Measurements from ENCODE around the gene ADGRG3. TPM values are rescaled to one million over a fixed set of nuclear protein-coding genes. Genes with fewer than 3 reads are reported as not detected.

ADGRG3 gene
- total RNA-seq, 1 experiment from 2014 or later, result not detected

DNA sequence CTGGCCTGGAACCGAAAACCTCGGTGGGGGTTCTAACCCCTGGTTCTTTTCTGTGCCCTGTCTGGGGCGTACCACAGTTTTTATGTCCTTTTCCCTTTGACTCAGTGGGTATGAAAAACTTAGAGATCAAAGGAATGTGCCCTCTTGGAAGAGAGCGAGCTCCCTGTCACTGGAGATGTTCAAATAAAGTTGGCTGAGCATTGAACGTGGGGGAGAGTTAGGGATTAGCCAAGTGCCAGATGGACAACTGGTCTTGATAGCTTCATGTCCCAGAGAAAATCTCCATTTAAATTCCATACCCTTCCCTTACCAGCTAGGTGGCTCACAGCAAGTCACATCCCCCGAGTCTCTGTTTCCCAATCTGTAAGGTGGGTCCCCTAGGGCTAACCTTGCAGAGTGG lies 30.1 kb upstream of the ADGRG3 start:
- Histone ChIP-seq H2AFZ (ENCODE audit: low read depth, low read length, poor library complexity, severe bottlenecking) (no peak overlapping the region), H3K79me2 (ENCODE audit: insufficient read depth, low read length) (no peaks in the 10 kb centered on the region), H3K36me3 (ENCODE audit: control insufficient read depth in 1 of 2, insufficient read depth in 2 of 2, low read length in 2 of 2) (no peaks in the 10 kb centered on the region; a peak in 1 of 4 replicates), H3K27ac (ENCODE audit: low read depth, low read length) (no peak overlapping the region), H3K9me3 (ENCODE audit: control insufficient read depth in 1 of 2, insufficient read depth in 1 of 2, low read depth in 1 of 2, low read length in 2 of 2) (no peaks in the 10 kb centered on the region), H4K20me1 (ENCODE audit: insufficient read depth) (no peaks in the 10 kb centered on the region), H3K4me2 (ENCODE audit: low read length) (no peak overlapping the region), H3K27me3 (ENCODE audit: insufficient read depth, low read length) (no peaks in the 10 kb centered on the region), H3K4me1 (ENCODE audit: control insufficient read depth in 1 of 2, insufficient read depth in 2 of 2, low read length in 2 of 2) (peaks cover 13 to 30% of the 10 kb centered on the region in 2 experiments), H3K4me3 (replicated peaks in 1 of 2; ENCODE audit: low read depth in 1 of 2, low read length in 2 of 2) (no peak overlapping the region), H3K9ac (ENCODE audit: low read length) (no peak overlapping the region), H3K9me2 (ENCODE audit: insufficient read depth) (no peaks in the 10 kb centered on the region)
- intact Hi-C loops (cut with micrococcal nuclease), result no loop called here
- DNase-seq (ENCODE audit: low read depth, low spot score), result no peak
- RAD21 ChIA-PET (ENCODE audit: low non-redundant PET in 1 of 2, low total read pairs in 2 of 2, uncharacterized antibody in 2 of 2, unreplicated experiment in 2 of 2), result no interaction called here
- POLR2A ChIA-PET, result no interaction called here
- TF ChIP-seq, protein P1, sequence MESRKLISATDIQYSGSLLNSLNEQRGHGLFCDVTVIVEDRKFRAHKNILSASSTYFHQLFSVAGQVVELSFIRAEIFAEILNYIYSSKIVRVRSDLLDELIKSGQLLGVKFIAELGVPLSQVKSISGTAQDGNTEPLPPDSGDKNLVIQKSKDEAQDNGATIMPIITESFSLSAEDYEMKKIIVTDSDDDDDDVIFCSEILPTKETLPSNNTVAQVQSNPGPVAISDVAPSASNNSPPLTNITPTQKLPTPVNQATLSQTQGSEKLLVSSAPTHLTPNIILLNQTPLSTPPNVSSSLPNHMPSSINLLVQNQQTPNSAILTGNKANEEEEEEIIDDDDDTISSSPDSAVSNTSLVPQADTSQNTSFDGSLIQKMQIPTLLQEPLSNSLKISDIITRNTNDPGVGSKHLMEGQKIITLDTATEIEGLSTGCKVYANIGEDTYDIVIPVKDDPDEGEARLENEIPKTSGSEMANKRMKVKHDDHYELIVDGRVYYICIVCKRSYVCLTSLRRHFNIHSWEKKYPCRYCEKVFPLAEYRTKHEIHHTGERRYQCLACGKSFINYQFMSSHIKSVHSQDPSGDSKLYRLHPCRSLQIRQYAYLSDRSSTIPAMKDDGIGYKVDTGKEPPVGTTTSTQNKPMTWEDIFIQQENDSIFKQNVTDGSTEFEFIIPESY (IDR thresholded peaks at IDR 0.05; ENCODE audit: extremely low read depth, insufficient replicate concordance, low read length), result no peak
- TF ChIP-seq SIN3A (IDR thresholded peaks at IDR 0.05; ENCODE audit: low read depth), result no peak
- TF ChIP-seq, protein P2, sequence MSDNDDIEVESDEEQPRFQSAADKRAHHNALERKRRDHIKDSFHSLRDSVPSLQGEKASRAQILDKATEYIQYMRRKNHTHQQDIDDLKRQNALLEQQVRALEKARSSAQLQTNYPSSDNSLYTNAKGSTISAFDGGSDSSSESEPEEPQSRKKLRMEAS (IDR thresholded peaks at IDR 0.05), result no peak
- no peak for TF ChIP-seq EZH2 (IDR thresholded peaks at IDR 0.05)
- no peak for TF ChIP-seq YY1 (IDR thresholded peaks at IDR 0.05; ENCODE audit: extremely low read depth, insufficient replicate concordance, low read depth, low read length)
- no peak for TF ChIP-seq CBX3 (IDR thresholded peaks at IDR 0.05; ENCODE audit: low read depth)
- TF ChIP-seq JUND (IDR thresholded peaks at IDR 0.05), result no peak
- TF ChIP-seq POLR2A (IDR thresholded peaks at IDR 0.05; ENCODE audit: borderline replicate concordance, extremely low read depth, insufficient read depth, insufficient read length), result no peak
- no peak for TF ChIP-seq FOSL1 (IDR thresholded peaks at IDR 0.05; ENCODE audit: low read depth)
- TF ChIP-seq, protein P3, sequence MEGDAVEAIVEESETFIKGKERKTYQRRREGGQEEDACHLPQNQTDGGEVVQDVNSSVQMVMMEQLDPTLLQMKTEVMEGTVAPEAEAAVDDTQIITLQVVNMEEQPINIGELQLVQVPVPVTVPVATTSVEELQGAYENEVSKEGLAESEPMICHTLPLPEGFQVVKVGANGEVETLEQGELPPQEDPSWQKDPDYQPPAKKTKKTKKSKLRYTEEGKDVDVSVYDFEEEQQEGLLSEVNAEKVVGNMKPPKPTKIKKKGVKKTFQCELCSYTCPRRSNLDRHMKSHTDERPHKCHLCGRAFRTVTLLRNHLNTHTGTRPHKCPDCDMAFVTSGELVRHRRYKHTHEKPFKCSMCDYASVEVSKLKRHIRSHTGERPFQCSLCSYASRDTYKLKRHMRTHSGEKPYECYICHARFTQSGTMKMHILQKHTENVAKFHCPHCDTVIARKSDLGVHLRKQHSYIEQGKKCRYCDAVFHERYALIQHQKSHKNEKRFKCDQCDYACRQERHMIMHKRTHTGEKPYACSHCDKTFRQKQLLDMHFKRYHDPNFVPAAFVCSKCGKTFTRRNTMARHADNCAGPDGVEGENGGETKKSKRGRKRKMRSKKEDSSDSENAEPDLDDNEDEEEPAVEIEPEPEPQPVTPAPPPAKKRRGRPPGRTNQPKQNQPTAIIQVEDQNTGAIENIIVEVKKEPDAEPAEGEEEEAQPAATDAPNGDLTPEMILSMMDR (IDR thresholded peaks at IDR 0.05 in 2 of 3, conservative IDR thresholded peaks at IDR 0.05 in 1 of 3; ENCODE audit: borderline replicate concordance in 1 of 3, insufficient read depth in 1 of 3, low read depth in 2 of 3, low read length in 2 of 3), result no peak
- no peak for TF ChIP-seq POLR2AphosphoS5 (IDR thresholded peaks at IDR 0.05; ENCODE audit: low read depth, low read length)
- no peak for TF ChIP-seq SP1 (IDR thresholded peaks at IDR 0.05; ENCODE audit: low read depth)
- TF ChIP-seq EGR1 (IDR thresholded peaks at IDR 0.05; ENCODE audit: low read depth), result no peak
- no peak for TF ChIP-seq ZNF274 (IDR thresholded peaks at IDR 0.05; ENCODE audit: low read depth, low read length)
- no peak for TF ChIP-seq RAD21 (IDR thresholded peaks at IDR 0.05; ENCODE audit: low read depth)
- no peak for TF ChIP-seq EZH2phosphoT487 (IDR thresholded peaks at IDR 0.05; ENCODE audit: borderline replicate concordance)
- no TSS peak for BruUV-seq (replicated peaks)
- ATAC-seq, result no peak
- CTCF ChIA-PET, result interaction anchor here (1.0 to 3.9 kb wide), 3 partner anchors 10 to 47 kb away, joined by 4 to 12 read pairs (median 4); no protein-coding TSS in a partner anchor

Data from HCT116 (cell line).